ENCODE data around the gene DUOX2.

DNA sequence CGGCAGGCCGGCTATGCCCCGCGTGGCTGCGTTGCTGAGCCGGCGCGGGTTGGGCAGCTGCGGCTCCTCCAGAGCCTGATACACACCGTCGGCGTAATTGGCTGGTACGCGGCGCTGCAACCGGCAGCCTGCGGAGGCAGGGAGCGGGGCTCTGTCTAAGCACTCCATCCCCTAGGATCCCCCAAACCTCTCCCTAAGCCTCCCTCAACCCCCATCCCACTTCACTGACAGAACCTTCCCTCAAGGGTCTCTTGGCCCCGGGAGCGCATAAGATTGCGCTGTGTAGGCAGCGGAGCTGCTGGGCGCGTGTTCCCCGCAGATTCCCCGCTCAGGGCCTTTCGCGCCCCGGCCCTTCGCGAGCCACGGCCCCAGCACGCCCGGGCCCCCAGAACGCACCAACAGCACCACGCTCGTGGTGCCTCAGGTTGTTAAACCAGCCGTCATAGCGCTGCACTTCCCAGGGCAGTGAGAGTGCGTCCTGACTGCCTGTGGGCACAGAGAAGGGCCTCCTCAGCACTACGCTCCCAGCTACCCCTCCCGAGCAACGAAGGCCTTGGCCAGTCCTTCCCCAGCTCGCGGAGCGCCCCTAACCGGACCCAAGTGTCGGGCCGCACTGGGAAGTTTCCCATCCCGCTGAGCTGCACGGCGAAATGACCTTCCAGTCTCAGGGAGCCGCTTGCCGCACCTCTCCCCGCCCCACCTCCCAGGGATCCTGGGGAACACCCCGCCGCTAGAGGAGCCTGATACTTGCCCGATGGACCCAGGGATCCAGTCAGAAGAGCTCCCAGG lies 1.2 kb downstream of the DUOX2 start:
- no peak for TF ChIP-seq CTCF (IDR thresholded peaks at IDR 0.05)
- TF ChIP-seq EZH2 (IDR thresholded peaks at IDR 0.05; ENCODE audit: borderline replicate concordance, insufficient read depth, low read depth, low read length, poor library complexity, severe bottlenecking): no peak

Measured in B cell (primary cell).